22Rv1 (cell line): ENCODE data around the gene ARHGEF28.

Experiments
- H3K27ac ChIP-seq: fragments of 450-650 bp; 2 replicates; pipeline ENCODE4 v1.5.1; 2017
- ZFX ChIP-seq: fragments of 450-650 bp; IDR thresholded peaks from 2 replicates; pipeline ENCODE4 v1.6.1; 2017; ENCODE audit warnings: antibody characterized with exemption, borderline replicate concordance
- TF ChIP-seq, protein P1 (sequence below): fragments of 450-650 bp; IDR thresholded peaks from 2 replicates; pipeline ENCODE4 v1.5.1; 2017; ENCODE audit warnings: mild to moderate bottlenecking

Gene ARHGEF28

DNA sequence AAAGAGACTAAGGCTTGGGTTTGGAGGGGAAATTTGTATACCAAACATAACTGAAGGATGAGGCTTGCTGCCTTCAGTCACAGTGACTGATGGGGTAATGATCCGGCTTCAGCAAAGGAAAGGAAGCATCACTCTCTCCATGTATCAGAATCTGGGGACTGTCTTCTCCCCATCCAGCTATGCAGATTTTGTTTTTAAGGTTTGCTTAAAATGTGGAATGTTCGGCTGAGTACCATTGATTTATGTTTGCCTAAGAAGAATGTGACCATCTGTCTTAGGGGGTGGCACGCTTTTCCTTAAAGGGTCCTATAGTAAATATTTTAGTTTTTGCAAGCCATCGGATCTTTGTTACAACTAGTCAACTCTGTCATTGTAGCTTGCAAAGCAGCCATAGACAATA lies 291.9 kb downstream of the ARHGEF28 start:
- TF ChIP-seq, protein P1, sequence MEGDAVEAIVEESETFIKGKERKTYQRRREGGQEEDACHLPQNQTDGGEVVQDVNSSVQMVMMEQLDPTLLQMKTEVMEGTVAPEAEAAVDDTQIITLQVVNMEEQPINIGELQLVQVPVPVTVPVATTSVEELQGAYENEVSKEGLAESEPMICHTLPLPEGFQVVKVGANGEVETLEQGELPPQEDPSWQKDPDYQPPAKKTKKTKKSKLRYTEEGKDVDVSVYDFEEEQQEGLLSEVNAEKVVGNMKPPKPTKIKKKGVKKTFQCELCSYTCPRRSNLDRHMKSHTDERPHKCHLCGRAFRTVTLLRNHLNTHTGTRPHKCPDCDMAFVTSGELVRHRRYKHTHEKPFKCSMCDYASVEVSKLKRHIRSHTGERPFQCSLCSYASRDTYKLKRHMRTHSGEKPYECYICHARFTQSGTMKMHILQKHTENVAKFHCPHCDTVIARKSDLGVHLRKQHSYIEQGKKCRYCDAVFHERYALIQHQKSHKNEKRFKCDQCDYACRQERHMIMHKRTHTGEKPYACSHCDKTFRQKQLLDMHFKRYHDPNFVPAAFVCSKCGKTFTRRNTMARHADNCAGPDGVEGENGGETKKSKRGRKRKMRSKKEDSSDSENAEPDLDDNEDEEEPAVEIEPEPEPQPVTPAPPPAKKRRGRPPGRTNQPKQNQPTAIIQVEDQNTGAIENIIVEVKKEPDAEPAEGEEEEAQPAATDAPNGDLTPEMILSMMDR, result no peak
- no peak for TF ChIP-seq ZFX
- no peak overlapping the region for H3K27ac ChIP-seq

GRCh38 chr5:73918791-73919221 lies 292.8 kb downstream of the ARHGEF28 start:
- H3K27ac ChIP-seq, result no peak overlapping the region
- TF ChIP-seq, protein P1, result no peak

DNA sequence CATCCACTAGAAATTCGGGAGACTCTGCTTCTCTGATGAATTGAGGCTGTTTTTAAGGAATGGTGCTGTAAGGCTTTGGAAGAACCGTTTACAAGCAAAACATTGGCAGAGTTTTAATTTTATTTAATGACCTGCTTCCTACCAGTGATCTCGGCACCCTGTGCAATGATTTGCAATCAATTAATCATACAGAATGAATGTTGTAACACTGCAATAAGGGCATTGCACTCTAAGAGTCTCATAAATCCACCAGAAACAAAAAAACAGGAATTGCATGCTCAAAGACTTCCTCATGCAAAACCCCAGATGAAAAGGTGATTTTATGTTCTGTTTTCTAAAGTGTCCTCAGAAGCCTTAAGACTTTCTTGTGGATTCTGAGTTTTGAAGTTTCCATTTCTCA lies 295.7 kb downstream of the ARHGEF28 start:
- H3K27ac ChIP-seq, result no peak overlapping the region
- no peak for TF ChIP-seq ZFX
- TF ChIP-seq, protein P1, result no peak

DNA sequence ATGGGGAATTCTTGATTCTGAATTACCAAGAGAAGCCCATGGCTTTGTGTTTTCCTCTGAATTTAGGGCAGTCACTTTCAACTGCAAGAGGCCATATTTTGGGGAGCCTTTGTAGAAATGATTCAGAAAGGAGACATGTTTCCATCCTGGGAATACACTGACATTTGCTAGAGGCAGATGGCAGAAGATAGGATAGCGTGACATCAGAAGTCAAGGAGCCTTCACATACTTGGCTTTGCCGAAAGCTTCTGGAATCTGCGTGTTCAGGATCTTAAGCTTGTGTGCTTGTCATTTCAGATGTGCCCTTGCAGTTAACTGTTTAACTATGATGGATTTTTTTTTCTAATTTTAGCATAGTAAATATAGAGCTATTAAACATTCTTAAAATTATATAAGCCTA lies 296.2 kb downstream of the ARHGEF28 start:
- no peak for TF ChIP-seq ZFX
- no peak overlapping the region for H3K27ac ChIP-seq

DNA sequence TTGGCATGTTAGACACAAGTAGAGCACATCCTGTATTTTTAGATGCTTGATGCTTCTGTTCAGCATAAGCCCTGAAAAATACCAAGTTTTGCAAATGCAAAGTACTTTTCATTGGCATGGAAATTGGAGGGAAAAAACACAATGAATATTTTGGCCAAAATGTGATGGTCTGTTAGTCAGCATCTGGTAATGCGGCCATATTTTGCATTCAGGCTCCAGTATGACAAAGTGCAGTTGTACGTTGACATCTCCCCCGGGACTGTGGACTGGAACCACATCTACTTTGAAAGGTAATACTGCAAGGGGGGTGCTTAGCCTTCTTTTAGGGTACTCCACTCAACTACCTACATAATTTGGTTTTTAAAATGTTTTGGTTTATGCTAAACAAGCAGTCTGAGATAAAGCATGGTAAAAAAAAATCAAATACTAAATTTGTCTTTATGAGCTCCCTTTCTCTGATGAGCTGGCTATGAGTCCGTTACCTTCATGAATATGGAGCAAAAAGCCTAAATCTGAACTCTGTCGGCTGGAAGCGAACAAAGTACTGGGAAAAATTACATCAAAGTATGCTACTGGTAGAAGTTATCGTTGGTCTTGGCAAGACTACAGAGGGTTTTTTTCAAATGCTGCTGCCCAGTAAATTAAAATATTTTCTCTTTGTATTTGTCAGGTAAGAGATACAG lies 297.0 kb downstream of the ARHGEF28 start:
- H3K27ac ChIP-seq, result no peak overlapping the region
- no peak for TF ChIP-seq ZFX
- TF ChIP-seq, protein P1, result no peak

GRCh38 chr5:73928476-73929070 lies 302.6 kb downstream of the ARHGEF28 start:
- H3K27ac ChIP-seq, result no peak overlapping the region
- TF ChIP-seq ZFX, result no peak
- TF ChIP-seq, protein P1, result no peak

DNA sequence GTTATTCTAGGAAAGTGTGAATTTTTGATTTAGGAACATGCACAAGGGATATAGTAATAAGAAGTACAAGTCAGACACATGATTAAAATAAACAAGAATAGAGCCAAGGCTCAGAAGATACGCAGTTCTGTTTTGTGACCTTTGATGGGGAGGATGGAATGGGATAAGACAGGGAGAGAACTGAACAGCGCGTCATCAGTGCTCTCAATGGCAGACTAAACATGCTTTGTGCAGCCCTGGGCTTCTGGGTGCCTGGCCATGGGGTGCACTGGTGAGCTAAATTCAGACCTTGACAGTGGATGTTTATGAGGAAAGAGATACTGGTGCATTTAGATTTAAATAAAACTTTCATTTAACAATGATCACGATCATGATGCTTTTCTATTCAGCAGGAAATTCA lies 309.7 kb downstream of the ARHGEF28 start:
- TF ChIP-seq, protein P1, result no peak
- TF ChIP-seq ZFX, result no peak
- H3K27ac ChIP-seq, result no peak overlapping the region
